Gastroesophageal sphincter (tissue), 4 donors: Measurements from ENCODE around the gene KCNC4. TPM values are rescaled to one million over a fixed set of nuclear protein-coding genes. Genes with fewer than 3 reads are reported as not detected.

Experiments
- ATAC-seq: fragments of 150-250 bp; one replicate; pipeline ENCODE4 v1.9.1; 2016; ENCODE audit warnings: mild to moderate bottlenecking, moderate library complexity
- H3K27ac ChIP-seq, 4 donors: fragments of 200-600 bp; sonication (generic) in 3 of 4; 1 replicate in 3 of 4; 2 replicates in 1 of 4; pipeline ENCODE4 v1.5.1; 2016 to 2019
- H3K27me3 ChIP-seq: fragments of 200-600 bp; sonication (generic); one replicate; pipeline ENCODE4 v1.5.1; 2019
- H3K36me3 ChIP-seq, 2 donors: fragments of 200-600 bp; sonication (generic); one replicate each; pipeline ENCODE4 v1.5.1; 2019; ENCODE audit warnings: control low read depth in 1 of 2
- H3K4me1 ChIP-seq, 3 donors: fragments of 200-600 bp; sonication (generic); 1 replicate in 2 of 3; 2 replicates in 1 of 3; pipeline ENCODE4 v1.5.1; 2016 to 2019; ENCODE audit warnings: control low read depth in 2 of 3
- H3K4me3 ChIP-seq, 2 donors: fragments of 200-600 bp; sonication (generic); one replicate each; pipeline ENCODE4 v1.5.1; 2019; ENCODE audit warnings: mild to moderate bottlenecking in 1 of 2, moderate library complexity in 1 of 2
- H3K9me3 ChIP-seq, 3 donors: fragments of 200-600 bp; sonication (generic); one replicate each; pipeline ENCODE4 v1.5.1; 2017 to 2019; ENCODE audit warnings: control low read depth in 2 of 3
- EP300 ChIP-seq: sonication (generic); formaldehyde crosslinking; IDR thresholded peaks from one replicate; pipeline ENCODE4 v1.6.1; 2017; ENCODE audit warnings: antibody characterized with exemption, mild to moderate bottlenecking
- POLR2A ChIP-seq, 2 donors: fragments of 450-650 bp; IDR thresholded peaks; one replicate each; pipeline ENCODE4 v1.6.1; 2017; ENCODE audit warnings: antibody characterized with exemption in 2 of 2, mild to moderate bottlenecking in 2 of 2, moderate library complexity in 1 of 2
- POLR2AphosphoS5 ChIP-seq: sonication (generic); formaldehyde crosslinking; IDR thresholded peaks from one replicate; pipeline ENCODE4 v1.6.1; 2017; ENCODE audit warnings: antibody characterized with exemption
- WGBS, 2 donors: methylation state at CpG; one replicate each; pipeline ENCODE4 v1.1.5; 2018; ENCODE audit warnings: low coverage in 1 of 2; 5-methylcytosine and 5-hydroxymethylcytosine counted together
- total RNA-seq, 4 donors: library from RNA; depleted of rRNA; stranded (reverse); fragments of >200 nt; gene quantifications; one replicate each; pipeline ENCODE4 v1.1.0, GENCODE V29; 2016
- TF ChIP-seq, protein P1 (sequence below), 4 experiments: fragments of 200-600 bp in 2 of 4; fragments of 450-650 bp in 2 of 4; sonication (generic) in 1 of 4; IDR thresholded peaks; one replicate each; pipeline ENCODE4 v1.5.1; 2017 to 2019; ENCODE audit warnings: antibody characterized with exemption in 4 of 4, mild to moderate bottlenecking in 2 of 4, moderate library complexity in 2 of 4

Gene KCNC4
- total RNA-seq, 4 donors from 2014 or later = 9.0 to 16.0 (median 13.4) TPM

DNA sequence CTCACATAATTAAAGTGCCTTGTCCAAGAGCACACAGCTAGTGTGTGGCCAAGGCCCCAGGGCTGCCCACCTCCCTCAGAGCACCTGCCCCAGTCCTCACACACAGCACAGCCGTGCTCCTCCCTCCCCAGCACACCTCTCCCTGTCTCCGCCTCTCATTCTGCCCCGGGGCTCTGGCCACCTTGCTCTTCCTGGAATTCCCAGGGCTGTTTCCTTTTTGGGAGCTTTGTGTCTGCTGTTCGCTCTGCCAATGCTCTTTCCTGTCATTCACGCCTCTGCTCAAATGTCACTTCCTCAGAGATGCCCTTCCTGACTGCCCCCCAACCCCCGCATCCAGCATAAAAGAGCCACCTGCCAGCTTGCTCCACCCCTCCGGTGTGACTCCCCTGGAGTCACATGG lies 46.5 kb upstream of the KCNC4 start:
- Histone ChIP-seq H3K36me3 (no peaks in the 10 kb centered on the region), H3K9me3 (peaks cover 0 to 4% (median 0%) of the 10 kb centered on the region in 3 donors), H3K4me1 (no peaks in the 10 kb centered on the region), H3K27ac (no peak overlapping the region), H3K27me3 (peaks cover 15% of the 10 kb centered on the region), H3K4me3 (no peak overlapping the region)
- no peak for ATAC-seq
- TF ChIP-seq POLR2AphosphoS5 (no peak), POLR2A (IDR thresholded peaks at IDR 0.05) (no peak), EP300 (no peak)
- TF ChIP-seq, protein P1, sequence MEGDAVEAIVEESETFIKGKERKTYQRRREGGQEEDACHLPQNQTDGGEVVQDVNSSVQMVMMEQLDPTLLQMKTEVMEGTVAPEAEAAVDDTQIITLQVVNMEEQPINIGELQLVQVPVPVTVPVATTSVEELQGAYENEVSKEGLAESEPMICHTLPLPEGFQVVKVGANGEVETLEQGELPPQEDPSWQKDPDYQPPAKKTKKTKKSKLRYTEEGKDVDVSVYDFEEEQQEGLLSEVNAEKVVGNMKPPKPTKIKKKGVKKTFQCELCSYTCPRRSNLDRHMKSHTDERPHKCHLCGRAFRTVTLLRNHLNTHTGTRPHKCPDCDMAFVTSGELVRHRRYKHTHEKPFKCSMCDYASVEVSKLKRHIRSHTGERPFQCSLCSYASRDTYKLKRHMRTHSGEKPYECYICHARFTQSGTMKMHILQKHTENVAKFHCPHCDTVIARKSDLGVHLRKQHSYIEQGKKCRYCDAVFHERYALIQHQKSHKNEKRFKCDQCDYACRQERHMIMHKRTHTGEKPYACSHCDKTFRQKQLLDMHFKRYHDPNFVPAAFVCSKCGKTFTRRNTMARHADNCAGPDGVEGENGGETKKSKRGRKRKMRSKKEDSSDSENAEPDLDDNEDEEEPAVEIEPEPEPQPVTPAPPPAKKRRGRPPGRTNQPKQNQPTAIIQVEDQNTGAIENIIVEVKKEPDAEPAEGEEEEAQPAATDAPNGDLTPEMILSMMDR (IDR thresholded peaks at IDR 0.05) = no peak
- 54 to 57% methylated on average over 5 to 6 of the region's 7 CpGs for WGBS, 2 donors

DNA sequence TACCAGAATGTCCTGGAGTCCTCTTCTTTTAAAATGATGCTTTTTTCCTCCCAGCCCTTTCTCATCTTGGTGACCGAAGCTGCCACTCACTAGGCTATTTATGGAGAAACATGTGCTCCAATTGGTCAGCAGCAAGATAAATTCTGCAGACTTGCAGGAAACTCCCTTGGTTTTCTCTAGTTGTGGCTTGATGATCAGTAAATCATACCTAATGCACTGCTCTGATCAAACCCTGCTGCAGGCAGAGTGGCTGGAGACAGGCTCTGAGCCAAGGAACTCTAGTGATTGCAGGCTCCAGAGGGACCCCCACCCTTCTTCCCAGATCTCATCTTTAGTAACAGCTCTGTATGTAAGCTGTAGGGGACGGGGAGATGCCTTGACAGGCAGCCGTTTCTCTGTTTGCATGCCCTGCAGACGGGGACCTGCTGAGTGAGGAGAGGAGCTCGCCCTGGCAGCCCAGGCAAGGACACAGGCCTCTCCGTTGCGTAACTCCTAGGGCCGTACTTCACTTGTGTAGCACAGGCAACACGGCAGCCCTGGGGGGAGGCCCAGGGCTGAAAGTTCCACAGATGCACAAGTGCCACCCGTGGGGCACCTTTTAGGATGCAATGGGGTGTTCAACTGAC lies 45.3 kb upstream of the KCNC4 start:
- Histone ChIP-seq H3K4me3 (no peak overlapping the region), H3K27me3 (peaks cover 15% of the 10 kb centered on the region), H3K36me3 (no peaks in the 10 kb centered on the region), H3K4me1 (no peaks in the 10 kb centered on the region), H3K27ac (no peak overlapping the region), H3K9me3 (peaks cover 0 to 4% (median 0%) of the 10 kb centered on the region in 3 donors)
- 24 to 60% methylated on average over 1 to 2 of the region's 10 CpGs for WGBS, 2 donors
- TF ChIP-seq POLR2A (IDR thresholded peaks at IDR 0.05) (no peak), EP300 (no peak), POLR2AphosphoS5 (no peak)
- TF ChIP-seq, protein P1 (IDR thresholded peaks at IDR 0.05) = no peak
- ATAC-seq = no peak

DNA sequence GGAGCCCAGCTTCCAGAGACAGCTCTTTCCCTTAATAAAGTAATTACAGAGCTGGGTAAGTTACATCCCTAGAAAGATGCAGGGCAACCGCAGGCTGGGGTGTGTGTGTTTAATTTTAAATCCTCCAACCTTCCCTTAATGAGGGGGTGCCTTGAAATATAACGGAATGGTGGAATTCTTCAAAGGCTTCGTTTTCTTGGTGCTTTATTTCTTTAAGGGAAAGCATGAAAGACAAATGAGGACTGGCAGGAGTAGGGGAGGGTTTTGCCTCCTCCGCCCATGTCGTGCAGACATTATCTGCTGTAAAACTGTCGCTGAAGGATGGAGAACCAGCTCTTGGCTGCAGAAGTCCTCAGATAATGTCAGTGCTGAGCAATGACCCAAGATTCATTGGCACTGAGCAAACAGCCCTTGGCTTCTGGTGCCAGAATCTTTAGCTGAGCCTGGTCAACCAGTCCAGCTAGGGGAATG lies 44.3 kb upstream of the KCNC4 start:
- ATAC-seq = no peak
- 32 to 50% methylated on average over 4 to 5 of the region's 6 CpGs for WGBS, 2 donors
- Histone ChIP-seq H3K9me3 (peaks cover 0 to 2% (median 0%) of the 10 kb centered on the region in 3 donors), H3K4me1 (no peaks in the 10 kb centered on the region), H3K27ac (no peak overlapping the region), H3K4me3 (no peak overlapping the region), H3K36me3 (no peaks in the 10 kb centered on the region), H3K27me3 (peaks cover 10% of the 10 kb centered on the region)
- TF ChIP-seq POLR2AphosphoS5 = no peak
- no peak for TF ChIP-seq EP300
- no peak for TF ChIP-seq POLR2A (IDR thresholded peaks at IDR 0.05)
- TF ChIP-seq, protein P1 (IDR thresholded peaks at IDR 0.05) = no peak

DNA sequence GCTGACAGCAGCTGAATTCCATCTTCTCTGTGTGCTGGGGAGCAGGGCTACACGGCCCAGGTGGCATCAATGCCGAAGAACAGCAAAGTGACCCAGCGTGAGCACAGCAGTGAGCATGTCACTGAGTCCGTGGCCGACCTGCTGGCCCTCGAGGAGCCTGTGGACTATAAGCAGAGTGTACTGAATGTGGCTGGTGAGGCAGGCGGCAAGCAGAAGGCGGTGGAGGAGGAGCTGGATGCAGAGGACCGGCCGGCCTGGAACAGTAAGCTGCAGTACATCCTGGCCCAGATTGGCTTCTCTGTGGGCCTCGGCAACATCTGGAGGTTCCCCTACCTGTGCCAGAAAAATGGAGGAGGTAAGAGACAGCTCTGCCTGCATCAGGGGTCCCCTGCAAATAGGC lies 43.3 kb upstream of the KCNC4 start:
- no peak for ATAC-seq
- Histone ChIP-seq H3K4me3 (no peak overlapping the region), H3K27ac (no peak overlapping the region), H3K4me1 (no peaks in the 10 kb centered on the region), H3K36me3 (no peaks in the 10 kb centered on the region), H3K27me3 (peaks cover 8% of the 10 kb centered on the region), H3K9me3 (no peaks in the 10 kb centered on the region)
- 97% methylated on average over 5 of the region's 11 CpGs; no CpG with 5 or more reads in 1 of the 2 donors for WGBS, 2 donors
- TF ChIP-seq, protein P1 (IDR thresholded peaks at IDR 0.05) = no peak
- TF ChIP-seq EP300 = no peak
- no peak for TF ChIP-seq POLR2A (IDR thresholded peaks at IDR 0.05)
